Activated CD4-positive, alpha-beta T cell treated with anti-CD3 and anti-CD28 coated beads, Interleukin-2, amount 10 ng/mL, durations not matched to agents 24 days and 14 days (primary cell): Measurements from ENCODE around the gene S1PR2. TPM values are rescaled to one million over a fixed set of nuclear protein-coding genes. Genes with fewer than 3 reads are reported as not detected.
A peak's percentile ranks its signal among the peaks of the same experiment; 100 is the strongest.

Source experiments
- DNase-seq: peaks from one replicate; pipeline ENCODE4 v3.0.0; 2022
- H3K27ac Mint-ChIP-seq: one replicate; pipeline ENCODE4 v1.8.0; 2022; ENCODE audit warnings: mild to moderate bottlenecking, mixed read lengths
- H3K27me3 Mint-ChIP-seq: one replicate; pipeline ENCODE4 v1.8.0; 2022; ENCODE audit warnings: mixed read lengths
- H3K36me3 Mint-ChIP-seq: one replicate; pipeline ENCODE4 v1.8.0; 2022; ENCODE audit warnings: low read depth, mild to moderate bottlenecking, mixed read lengths
- H3K4me1 Mint-ChIP-seq: one replicate; pipeline ENCODE4 v1.8.0; 2021; ENCODE audit warnings: mixed read lengths
- H3K4me3 Mint-ChIP-seq: one replicate; pipeline ENCODE4 v1.8.0; 2022; ENCODE audit warnings: mild to moderate bottlenecking, moderate library complexity, mixed read lengths
- H3K9me3 Mint-ChIP-seq: one replicate; pipeline ENCODE4 v1.8.0; 2021; ENCODE audit warnings: mixed read lengths
- intact Hi-C: fragments of 100-400 bp; cut with micrococcal nuclease; formaldehyde crosslinking; loops from one replicate; pipeline ENCODE4 v1.15.1; 2023
- total RNA-seq: library from RNA; stranded (reverse); gene quantifications from 2 replicates; pipeline ENCODE4 v1.2.3, GENCODE V29; 2022

S1PR2 gene
- total RNA-seq, 1 donor from 2014 or later: 14.3 TPM

DNA sequence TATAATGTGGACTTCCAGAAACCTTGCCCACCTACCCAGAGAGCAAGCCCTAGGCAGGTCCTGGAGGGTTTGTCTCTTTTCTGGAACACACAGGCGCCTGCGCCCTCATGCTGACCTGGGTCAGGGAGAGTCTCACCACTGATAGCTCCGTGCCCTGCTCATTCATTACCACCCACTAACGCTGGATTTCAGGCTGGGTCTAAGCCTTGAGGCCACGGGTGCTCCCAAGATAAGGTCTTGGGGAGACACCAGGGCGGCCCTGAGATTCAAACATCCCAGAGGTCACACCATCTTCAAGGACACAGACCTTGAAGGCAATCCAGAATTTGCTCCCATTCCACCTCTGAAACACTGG, 5.1 kb downstream of the S1PR2 start:
- H3K36me3 Mint-ChIP-seq: peaks cover 5% of the 10 kb centered on the region
- H3K4me3 Mint-ChIP-seq: no peak overlapping the region
- H3K27ac Mint-ChIP-seq: no peak overlapping the region
- peaks cover 14% of the 10 kb centered on the region for H3K4me1 Mint-ChIP-seq
- H3K9me3 Mint-ChIP-seq: no peaks in the 10 kb centered on the region
- no peaks in the 10 kb centered on the region for H3K27me3 Mint-ChIP-seq
- DNase-seq: no peak
- intact Hi-C loops: no loop called here

DNA sequence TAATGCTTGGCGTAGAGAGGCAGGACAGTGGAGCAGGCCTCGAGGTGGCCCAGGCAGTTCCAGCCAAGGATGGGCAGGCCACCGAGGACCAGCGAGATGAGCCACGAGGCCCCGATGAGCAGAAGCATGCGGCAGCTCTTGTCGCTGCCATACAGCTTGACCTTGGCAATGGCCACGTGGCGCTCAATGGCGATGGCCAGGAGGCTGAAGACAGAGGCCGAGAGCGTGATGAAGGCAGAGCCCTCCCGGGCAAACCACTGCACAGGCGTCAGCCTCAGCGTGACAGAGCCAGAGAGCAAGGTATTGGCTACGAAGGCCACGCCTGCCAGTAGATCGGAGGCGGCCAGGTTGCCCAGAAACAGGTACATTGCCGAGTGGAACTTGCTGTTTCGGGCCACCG, 6.8 kb downstream of the S1PR2 start:
- Mint-ChIP-seq H3K27ac (no peak overlapping the region), H3K4me1 (peaks cover 9% of the 10 kb centered on the region), H3K36me3 (peaks cover 5% of the 10 kb centered on the region), H3K4me3 (no peak overlapping the region), H3K27me3 (no peaks in the 10 kb centered on the region), H3K9me3 (no peaks in the 10 kb centered on the region)
- intact Hi-C loops: no loop called here
- DNase-seq: no peak

DNA sequence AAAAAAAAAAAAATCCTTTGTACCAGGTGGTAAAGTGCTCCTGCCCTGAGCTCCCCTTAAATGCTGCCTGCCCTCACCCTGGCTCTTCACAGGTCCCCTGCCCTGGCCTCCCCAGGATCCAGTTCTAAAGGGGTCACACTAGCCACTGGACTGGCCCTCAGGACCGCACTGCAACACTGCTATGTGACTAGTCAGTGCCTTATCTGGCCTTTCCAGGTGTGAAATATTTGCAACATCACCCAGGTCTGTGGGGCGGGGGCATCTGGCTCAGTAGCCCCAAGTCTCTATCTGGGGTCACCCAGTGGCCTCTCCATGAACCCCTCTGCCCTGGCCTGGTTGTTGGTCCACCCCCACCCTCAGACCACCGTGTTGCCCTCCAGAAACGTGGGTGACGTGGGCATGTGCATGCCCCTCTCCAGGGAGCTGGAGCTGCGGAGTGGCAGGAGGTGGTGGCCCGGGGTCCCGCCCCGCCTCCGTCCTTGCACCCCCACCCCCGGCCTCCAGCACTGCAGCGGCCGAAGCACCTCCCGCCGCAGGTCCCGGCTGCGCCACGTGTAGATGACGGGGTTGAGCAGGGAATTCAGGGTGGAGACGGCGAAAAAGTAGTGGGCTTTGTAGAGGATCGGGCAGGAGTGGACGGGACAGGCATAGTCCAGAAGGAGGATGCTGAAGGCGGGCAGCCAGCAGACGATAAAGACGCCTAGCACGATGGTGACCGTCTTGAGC, 7.5 kb downstream of the S1PR2 start:
- Mint-ChIP-seq H3K4me3 (no peak overlapping the region), H3K27me3 (no peaks in the 10 kb centered on the region), H3K27ac (no peak overlapping the region), H3K4me1 (peaks cover 10% of the 10 kb centered on the region), H3K36me3 (peaks cover 5% of the 10 kb centered on the region), H3K9me3 (no peaks in the 10 kb centered on the region)
- DNase-seq: no peak
- intact Hi-C loops: no loop called here

DNA sequence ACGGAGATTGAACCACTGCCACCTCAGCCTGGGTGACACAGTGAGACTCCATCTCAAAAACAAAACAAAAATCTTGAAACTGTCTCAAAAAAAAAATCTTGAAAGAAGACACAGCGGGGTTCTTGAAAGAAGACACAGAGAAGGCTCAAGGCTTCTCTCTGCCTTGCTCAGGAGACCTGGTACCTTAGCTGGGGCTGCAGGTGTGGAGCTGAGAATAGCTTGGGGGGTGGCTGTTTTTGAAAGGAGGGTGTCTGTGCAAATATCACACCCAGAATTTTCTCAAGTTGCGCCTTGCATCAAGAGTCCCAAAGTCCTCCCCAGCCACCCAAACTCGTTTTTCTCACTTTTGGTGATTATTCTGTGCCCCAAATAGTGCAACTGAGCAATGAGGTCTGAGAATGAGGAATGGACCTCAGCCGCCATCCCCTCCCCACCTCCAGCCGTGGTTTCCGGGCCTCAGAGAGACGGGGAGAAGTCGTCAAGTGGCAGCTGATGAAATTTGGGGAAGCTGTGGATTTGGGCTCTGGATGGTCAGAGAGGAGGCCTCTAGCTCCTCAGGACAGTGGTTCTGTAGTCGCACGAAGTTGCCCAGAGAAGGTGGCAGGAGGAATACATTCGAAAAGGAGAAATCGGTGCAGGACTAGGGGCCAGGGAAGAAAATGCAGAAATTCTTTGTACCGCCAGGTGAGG, 8.8 kb downstream of the S1PR2 start:
- Mint-ChIP-seq H3K4me1 (peaks cover 10% of the 10 kb centered on the region), H3K9me3 (no peaks in the 10 kb centered on the region), H3K4me3 (no peak overlapping the region), H3K36me3 (peaks cover 5% of the 10 kb centered on the region), H3K27ac (no peak overlapping the region), H3K27me3 (no peaks in the 10 kb centered on the region)
- intact Hi-C loops: no loop called here
- no peak for DNase-seq

DNA sequence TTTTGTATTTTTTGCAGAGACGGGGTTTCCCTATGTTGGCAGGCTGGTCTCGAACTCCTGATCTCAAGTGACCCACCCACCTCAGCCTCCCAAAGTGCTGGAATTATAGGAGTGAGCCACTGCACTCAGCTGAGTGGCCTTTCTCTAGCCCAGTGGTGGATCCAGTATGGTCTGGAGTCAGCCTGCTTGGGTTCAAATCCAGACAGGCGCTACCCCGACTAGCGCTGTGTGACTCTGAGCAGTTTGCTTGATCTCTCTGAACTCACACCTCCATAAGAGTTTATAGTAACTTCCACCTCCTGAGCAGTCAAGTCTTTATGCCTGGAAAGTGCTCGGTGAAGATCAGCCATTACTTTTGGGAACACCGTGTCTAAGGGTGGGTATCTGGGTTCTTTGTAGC, 10.4 kb downstream of the S1PR2 start:
- Mint-ChIP-seq H3K4me1 (peaks cover 10% of the 10 kb centered on the region), H3K27ac (no peak overlapping the region), H3K36me3 (peaks cover 5% of the 10 kb centered on the region), H3K27me3 (no peaks in the 10 kb centered on the region), H3K4me3 (no peak overlapping the region), H3K9me3 (no peaks in the 10 kb centered on the region)
- no peak for DNase-seq
- intact Hi-C loops: no loop called here

DNA sequence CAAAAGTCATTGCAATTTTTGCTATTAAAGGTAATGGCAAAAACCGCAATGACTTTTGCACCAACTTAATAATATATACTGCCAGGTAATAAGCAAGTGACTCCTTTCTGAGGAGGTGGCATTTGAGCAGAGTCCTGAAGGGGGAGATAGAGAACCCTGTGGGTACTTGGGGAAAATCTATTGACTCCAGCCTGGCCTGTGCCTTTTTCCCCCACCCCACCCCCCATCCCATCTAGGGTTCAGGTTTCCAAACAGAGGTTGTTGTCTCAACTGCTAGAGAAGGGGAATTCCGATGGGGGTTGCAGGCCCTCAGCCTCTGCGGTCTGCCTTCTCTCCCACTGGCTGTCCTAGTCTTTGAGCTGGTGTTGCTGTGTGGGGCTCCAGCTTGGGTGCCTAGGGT, 11.5 kb downstream of the S1PR2 start:
- H3K36me3 Mint-ChIP-seq: peaks cover 5% of the 10 kb centered on the region

DNA sequence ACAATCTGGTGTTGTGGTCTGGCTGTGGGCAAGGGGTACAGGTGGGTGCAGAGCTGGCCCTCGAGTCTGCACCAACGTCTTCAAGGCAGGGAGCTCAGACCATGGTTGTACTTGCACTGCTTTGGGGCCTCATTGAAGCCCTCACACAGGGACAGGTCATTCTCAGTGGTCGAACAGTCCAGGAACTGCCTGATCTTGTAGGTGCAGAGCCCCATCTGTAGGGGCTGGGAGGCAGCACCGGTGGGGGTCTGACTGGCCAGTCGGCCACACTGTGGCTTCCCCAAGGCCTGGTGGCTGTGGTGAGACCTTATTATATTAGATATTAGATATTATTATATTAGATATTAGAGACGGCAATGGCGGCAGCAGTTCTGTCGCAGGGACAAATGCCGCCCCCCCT, 14.0 kb downstream of the S1PR2 start:
- no peaks in the 10 kb centered on the region for H3K9me3 Mint-ChIP-seq
- intact Hi-C loops: loop anchor here (5.0 kb wide), 1 partner anchor 35 kb away; the partner anchor contains the start of gene MRPL4

More for the DNA sequence above, 11.5 kb downstream of the S1PR2 start:
- Mint-ChIP-seq H3K9me3 (no peaks in the 10 kb centered on the region), H3K27me3 (no peaks in the 10 kb centered on the region), H3K27ac (no peak overlapping the region), H3K4me1 (peaks cover 7% of the 10 kb centered on the region), H3K4me3 (no peak overlapping the region)
- intact Hi-C loops: loop anchor here (5.0 kb wide), 1 partner anchor 33 kb away; the partner anchor contains the start of gene MRPL4
- peak; percentile 72 for DNase-seq

DNA sequence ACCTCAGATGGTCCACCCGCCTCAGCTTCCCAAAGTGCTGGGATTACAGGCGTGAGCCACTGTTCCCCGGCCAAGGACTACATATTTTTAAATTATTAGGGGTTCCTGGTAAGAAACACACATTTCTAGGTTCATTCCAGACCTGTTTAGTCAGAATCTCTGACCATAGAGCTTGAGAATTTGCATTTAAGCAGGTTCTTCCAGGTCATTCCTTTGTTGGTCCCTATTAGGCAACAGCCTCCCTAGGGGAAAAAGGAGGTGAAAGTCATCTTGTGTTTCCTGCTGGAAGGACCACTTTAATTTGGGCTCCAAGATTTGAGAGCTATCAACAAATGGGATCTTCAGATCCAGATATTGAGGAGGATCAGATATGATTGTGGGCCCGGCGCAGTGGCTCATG, 16.3 kb downstream of the S1PR2 start:
- H3K36me3 Mint-ChIP-seq: no peaks in the 10 kb centered on the region
- no peaks in the 10 kb centered on the region for H3K9me3 Mint-ChIP-seq
- intact Hi-C loops: loop anchor here (5.0 kb wide), 1 partner anchor 38 kb away; the partner anchor contains the start of gene MRPL4
- DNase-seq: no peak
- peaks cover 2% of the 10 kb centered on the region for H3K27me3 Mint-ChIP-seq
- peaks cover 2% of the 10 kb centered on the region for H3K4me1 Mint-ChIP-seq
- H3K27ac Mint-ChIP-seq: no peak overlapping the region
- H3K4me3 Mint-ChIP-seq: no peak overlapping the region

More for the DNA sequence above, 14.0 kb downstream of the S1PR2 start:
- Mint-ChIP-seq H3K36me3 (no peaks in the 10 kb centered on the region), H3K27ac (no peak overlapping the region), H3K4me1 (peaks cover 2% of the 10 kb centered on the region), H3K27me3 (no peaks in the 10 kb centered on the region), H3K4me3 (no peak overlapping the region)
- DNase-seq: no peak

DNA sequence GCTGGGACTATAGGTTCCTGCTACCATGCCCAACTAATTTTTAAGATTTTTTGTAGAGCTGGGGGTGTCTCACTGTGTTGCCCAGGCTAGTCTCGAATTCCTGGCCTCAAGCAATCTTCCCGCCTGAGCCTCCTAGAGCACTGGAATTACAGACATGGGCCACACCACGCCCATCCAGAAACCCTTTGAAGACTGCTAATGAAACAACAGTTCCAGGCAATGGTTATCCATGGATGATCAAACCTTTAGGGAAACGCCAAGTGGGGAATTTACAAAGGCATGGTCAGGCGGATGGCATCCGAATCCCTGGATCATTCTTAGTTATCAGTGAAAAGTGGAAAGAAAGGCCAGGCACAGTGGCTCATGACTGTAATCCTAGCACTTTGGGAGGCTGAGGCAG, 19.4 kb downstream of the S1PR2 start:
- Mint-ChIP-seq H3K36me3 (no peaks in the 10 kb centered on the region), H3K9me3 (peaks cover 6% of the 10 kb centered on the region), H3K27ac (no peak overlapping the region), H3K4me1 (no peaks in the 10 kb centered on the region), H3K4me3 (no peak overlapping the region), H3K27me3 (peaks cover 2% of the 10 kb centered on the region)
- intact Hi-C loops: no loop called here
- no peak for DNase-seq

DNA sequence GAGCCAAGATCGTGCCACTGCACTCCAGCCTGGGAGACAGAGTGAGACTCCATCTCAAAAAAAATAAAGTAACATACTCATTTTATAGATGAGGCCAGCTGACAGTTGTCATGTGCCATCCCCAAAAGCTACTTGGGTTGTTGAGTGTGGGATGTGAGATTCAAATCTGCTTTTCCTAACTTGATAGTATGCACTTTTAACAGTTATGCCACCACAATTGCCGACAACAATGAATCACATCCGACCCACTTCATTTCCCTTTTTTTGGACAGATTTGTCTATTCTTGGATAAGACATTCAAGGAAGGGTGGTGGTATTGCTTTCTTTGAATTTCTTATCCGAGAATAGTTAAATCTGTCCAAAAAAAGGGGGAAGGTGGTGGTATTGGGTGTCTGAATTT, 20.1 kb downstream of the S1PR2 start:
- Mint-ChIP-seq H3K36me3 (no peaks in the 10 kb centered on the region), H3K4me1 (no peaks in the 10 kb centered on the region), H3K27me3 (peaks cover 2% of the 10 kb centered on the region), H3K9me3 (peaks cover 6% of the 10 kb centered on the region), H3K4me3 (no peak overlapping the region), H3K27ac (no peak overlapping the region)
- no peak for DNase-seq
- intact Hi-C loops: no loop called here

DNA sequence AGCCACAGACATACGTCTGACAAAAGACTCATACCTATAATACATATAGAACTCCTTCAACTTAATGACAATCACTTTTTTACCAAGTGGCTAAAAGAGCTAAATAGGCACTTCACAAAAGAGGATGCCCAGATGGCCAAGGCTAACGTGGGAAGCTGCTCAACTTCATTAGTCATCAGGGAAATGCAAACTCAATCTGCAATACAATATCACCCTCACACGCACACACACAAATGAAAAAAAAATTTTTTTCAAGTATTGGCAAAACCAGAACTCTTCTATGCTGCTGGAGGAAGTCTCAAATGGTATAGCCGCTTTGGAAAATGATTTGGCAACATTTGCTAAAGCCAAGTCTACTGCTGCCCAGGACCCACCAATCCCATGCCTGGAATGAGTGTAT, 21.8 kb downstream of the S1PR2 start:
- intact Hi-C loops: no loop called here
- Mint-ChIP-seq H3K27me3 (peaks cover 2% of the 10 kb centered on the region), H3K36me3 (no peaks in the 10 kb centered on the region), H3K9me3 (peaks cover 6% of the 10 kb centered on the region), H3K4me1 (no peaks in the 10 kb centered on the region), H3K27ac (no peak overlapping the region), H3K4me3 (no peak overlapping the region)
- DNase-seq: no peak

DNA sequence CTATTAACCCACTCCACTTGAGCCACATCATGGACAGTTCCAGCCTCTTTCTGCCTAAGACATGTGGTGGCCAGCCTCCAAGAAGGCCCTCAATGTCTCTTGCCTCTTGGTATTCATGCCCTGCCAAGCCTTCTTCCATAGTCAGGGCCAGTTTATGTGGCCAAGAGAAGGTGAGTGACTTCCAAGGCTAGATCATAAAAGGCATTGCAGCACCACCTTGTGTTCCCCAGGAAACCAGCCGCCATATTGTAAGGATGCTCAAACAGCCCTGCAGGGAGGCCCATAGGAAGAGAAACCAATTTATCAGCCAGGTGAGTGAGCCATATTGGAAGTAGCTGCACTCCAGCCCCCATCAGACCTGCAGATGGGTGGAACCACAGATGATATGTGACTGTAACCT, 24.1 kb downstream of the S1PR2 start:
- Mint-ChIP-seq H3K4me1 (no peaks in the 10 kb centered on the region), H3K27ac (no peak overlapping the region), H3K4me3 (no peak overlapping the region), H3K36me3 (no peaks in the 10 kb centered on the region), H3K9me3 (peaks cover 6% of the 10 kb centered on the region), H3K27me3 (peaks cover 2% of the 10 kb centered on the region)
- intact Hi-C loops: no loop called here
- no peak for DNase-seq

DNA sequence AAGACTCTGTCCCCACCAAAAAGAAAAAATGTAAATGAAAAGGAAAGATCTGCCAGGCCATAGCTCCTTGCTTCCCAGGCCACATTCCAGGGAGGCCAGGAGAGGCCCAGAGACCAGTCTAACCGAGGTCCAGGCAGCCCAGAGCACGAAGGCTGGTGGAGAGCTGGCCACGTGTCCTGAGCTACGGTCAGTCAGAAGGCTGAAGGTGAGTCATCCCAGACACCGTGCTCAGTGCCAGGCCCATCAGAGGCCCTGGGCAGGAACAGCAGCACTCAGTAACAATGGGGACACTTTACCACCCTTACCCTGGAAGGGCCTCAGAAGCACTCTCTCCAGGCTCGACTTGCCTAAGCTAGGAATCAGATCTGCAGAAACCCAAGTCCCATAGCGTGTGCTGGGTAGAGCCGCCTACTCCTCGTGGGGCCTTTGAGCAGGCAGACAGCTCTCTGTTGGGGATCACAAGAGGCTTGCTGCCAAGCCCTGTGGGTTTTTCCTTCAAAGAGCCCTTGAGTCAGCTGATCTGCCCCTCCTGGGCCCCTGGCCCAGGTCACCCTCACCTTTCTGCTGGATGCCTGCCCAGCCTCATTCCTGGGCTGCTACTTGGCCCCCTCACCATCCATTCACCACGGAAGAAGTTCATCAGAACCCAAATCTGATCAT, 24.8 kb downstream of the S1PR2 start:
- peaks cover 2% of the 10 kb centered on the region for H3K27me3 Mint-ChIP-seq
- DNase-seq: no peak
- peaks cover 6% of the 10 kb centered on the region for H3K9me3 Mint-ChIP-seq
- H3K4me3 Mint-ChIP-seq: no peak overlapping the region
- intact Hi-C loops: no loop called here
- H3K36me3 Mint-ChIP-seq: no peaks in the 10 kb centered on the region
- no peaks in the 10 kb centered on the region for H3K4me1 Mint-ChIP-seq
- H3K27ac Mint-ChIP-seq: no peak overlapping the region

DNA sequence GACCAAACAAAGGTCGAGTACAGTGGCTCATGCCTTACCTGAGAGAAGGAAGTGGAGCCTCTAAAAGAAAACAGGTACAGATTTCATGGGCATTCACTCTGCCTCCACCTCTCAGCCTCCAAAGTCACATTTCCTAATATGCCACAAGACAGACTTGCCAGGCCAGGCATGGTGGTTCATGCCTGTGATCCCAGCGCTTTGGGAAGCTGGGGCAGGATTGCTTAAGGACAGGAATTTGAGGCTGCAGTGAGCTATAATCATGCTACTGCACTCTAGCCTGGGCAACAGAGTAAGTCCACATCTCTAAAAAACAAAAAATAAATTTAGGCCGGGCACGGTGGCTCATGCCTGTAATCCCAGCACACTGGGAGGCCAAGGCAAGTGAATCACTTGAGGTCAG, 25.5 kb downstream of the S1PR2 start:
- peaks cover 2% of the 10 kb centered on the region for H3K27me3 Mint-ChIP-seq

More for the DNA sequence above, 25.5 kb downstream of the S1PR2 start:
- no peak overlapping the region for H3K4me3 Mint-ChIP-seq
- DNase-seq: no peak
- H3K36me3 Mint-ChIP-seq: no peaks in the 10 kb centered on the region
- no peaks in the 10 kb centered on the region for H3K4me1 Mint-ChIP-seq
- intact Hi-C loops: no loop called here
- H3K27ac Mint-ChIP-seq: no peak overlapping the region
- peaks cover 6% of the 10 kb centered on the region for H3K9me3 Mint-ChIP-seq
